NT2/D1 (cell line): ENCODE measurements around the gene MOGAT3.

ENCODE experiments used
- DNase-seq: peaks from one replicate; pipeline ENCODE4 v3.0.0-alpha.2; 2011; ENCODE audit warnings: low read depth, low spot score
- H3K27me3 ChIP-seq: 2 replicates; pipeline ENCODE4 v1.6.0; 2011; ENCODE audit warnings: mild to moderate bottlenecking; ENCODE audit not compliant: insufficient read length, insufficient read depth
- H3K36me3 ChIP-seq: 2 replicates; pipeline ENCODE4 v1.6.1; 2011; ENCODE audit warnings: mild to moderate bottlenecking, low read length, mixed read lengths; ENCODE audit not compliant: insufficient read depth, insufficient read length
- H3K4me1 ChIP-seq: 2 replicates; pipeline ENCODE4 v1.5.1; 2011; ENCODE audit not compliant: insufficient read depth, insufficient read length
- H3K4me3 ChIP-seq: 2 replicates; pipeline ENCODE4 v1.5.1; 2011; ENCODE audit warnings: low read depth; ENCODE audit not compliant: insufficient read length
- H3K9ac ChIP-seq: 2 replicates; pipeline ENCODE4 v1.6.0; 2011; ENCODE audit warnings: low read depth; ENCODE audit not compliant: insufficient read length
- H3K9me3 ChIP-seq: 2 replicates; pipeline ENCODE4 v1.5.1; 2011; ENCODE audit warnings: mild to moderate bottlenecking, low read length; ENCODE audit not compliant: insufficient read depth
- SUZ12 ChIP-seq: IDR thresholded peaks from 2 replicates; pipeline ENCODE4 v1.6.1; 2011; ENCODE audit not compliant: insufficient read length, insufficient read depth; ENCODE audit errors: extremely low read depth
- YY1 ChIP-seq: IDR thresholded peaks from 2 replicates; pipeline ENCODE4 v1.6.1; 2011; ENCODE audit not compliant: insufficient read length, insufficient read depth
- ZNF274 ChIP-seq: IDR thresholded peaks from 2 replicates; pipeline ENCODE4 v1.6.1; 2011; ENCODE audit warnings: mild to moderate bottlenecking, low read depth, low read length

Gene MOGAT3

DNA sequence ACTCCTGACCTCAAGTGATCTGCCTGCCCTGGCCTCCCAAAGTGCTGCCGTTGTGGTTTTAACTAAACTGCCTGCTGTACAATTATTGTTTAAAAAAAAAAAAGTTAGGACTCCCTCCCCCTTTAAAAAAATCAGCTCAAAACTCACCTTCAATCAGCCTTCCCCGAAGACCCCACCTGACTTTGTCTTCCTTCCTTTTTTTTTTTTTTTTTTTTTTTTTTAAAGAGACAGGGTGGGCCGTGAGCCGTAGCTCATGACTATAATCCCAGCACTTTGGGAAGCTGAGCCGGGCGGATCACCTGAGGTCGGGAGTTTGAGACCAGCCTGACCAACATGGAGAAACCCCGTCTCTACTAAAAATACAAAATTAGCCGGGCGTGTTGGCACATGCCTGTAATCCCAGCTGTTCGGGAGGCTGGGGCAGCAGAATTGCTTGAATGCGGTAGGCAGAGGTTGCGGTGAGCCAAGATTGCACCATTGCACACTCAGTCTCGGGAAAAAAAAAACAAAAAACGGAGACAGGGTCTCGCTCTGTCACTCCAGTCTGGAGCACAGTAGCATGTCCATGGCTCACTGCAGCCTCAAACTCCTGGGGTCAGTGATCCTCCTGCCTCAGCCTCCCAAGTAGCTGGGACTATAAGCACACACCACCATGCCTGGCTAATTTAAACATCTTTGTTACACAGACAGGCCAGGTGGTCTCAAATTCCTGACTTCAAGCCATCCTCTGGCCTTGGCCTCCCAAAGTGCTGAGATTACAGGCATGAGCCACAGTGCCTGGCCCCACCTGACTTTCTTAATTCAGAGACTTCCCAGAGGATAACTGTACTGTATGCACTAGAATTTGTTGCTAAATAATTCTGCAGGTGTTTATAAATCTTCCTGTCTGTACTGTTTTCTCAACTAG is 40.9 kb upstream of the MOGAT3 start:
- TF ChIP-seq SUZ12 = no peak
- TF ChIP-seq ZNF274 = no peak
- TF ChIP-seq YY1 = no peak
- H3K4me3 ChIP-seq = no peak overlapping the region
- no peaks in the 10 kb centered on the region for H3K27me3 ChIP-seq
- H3K4me1 ChIP-seq = peaks cover 13% of the 10 kb centered on the region
- no peak overlapping the region for H3K9ac ChIP-seq
- no peak for DNase-seq
- peaks cover 45% of the 10 kb centered on the region for H3K36me3 ChIP-seq
- H3K9me3 ChIP-seq = no peaks in the 10 kb centered on the region

DNA sequence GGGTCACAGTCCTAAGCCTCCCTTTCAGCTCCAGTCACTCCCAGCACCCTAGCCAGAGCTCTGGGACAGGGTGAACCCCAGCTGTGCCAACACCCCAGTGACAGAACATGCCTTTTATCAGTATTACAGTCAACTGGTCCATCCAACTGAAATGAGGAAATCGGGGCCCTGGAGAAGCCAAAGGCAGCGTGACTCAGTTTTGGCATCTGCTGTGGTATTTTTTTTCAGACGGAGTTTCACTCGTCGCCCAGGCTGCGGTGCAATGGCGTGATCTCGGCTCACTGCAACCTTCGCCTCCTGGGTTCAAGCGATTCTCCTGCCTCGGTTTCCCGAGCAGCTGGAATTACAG is 40.2 kb upstream of the MOGAT3 start:
- no peak for TF ChIP-seq SUZ12
- no peak for TF ChIP-seq ZNF274
- TF ChIP-seq YY1 = no peak
- H3K4me1 ChIP-seq = peaks cover 13% of the 10 kb centered on the region
- H3K27me3 ChIP-seq = no peaks in the 10 kb centered on the region
- DNase-seq = no peak
- no peaks in the 10 kb centered on the region for H3K9me3 ChIP-seq
- no peak overlapping the region for H3K4me3 ChIP-seq
- H3K9ac ChIP-seq = no peak overlapping the region
- peaks cover 43% of the 10 kb centered on the region for H3K36me3 ChIP-seq

DNA sequence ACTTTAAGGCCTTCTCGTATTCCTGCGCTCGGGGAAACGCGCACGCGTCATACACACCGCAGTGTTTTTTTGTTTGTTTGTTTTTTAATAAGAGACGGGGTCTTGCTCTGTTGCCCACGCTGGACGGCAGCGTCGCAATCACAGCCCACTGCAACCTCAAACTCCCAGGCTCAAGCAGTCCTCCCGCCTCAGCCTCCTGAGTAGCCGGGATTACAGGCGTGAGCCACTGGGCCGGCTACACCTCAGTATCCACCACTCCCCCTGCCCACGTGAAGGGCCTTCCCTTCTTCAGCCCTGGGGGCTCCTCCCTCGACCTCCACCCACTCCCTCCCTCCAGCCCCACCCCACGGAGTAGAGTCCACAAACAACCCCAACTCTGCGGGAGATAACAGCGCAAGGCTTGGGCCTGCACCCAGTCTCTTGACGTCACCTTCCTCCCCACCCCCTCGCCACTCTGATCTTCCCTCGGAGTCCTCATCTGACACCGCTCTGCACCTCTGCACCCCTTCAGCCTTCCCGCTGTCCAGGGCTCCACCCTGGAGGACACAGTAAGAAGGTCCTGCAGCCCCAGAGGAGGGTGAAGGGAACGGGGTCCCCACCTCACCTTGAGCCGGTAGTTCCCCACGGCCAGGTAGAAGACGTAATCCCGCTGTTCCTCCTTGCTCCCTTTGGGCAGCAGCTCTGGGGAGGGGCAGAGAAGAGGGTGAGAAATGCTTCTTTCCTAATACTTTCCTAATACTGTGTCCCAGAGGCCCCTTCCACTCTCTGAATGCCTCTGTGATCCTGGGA is 39.6 kb upstream of the MOGAT3 start:
- no peak overlapping the region for H3K4me3 ChIP-seq
- no peaks in the 10 kb centered on the region for H3K27me3 ChIP-seq
- H3K36me3 ChIP-seq = peaks cover 42% of the 10 kb centered on the region
- H3K9ac ChIP-seq = peak overlapping the region; percentile 42
- H3K9me3 ChIP-seq = no peaks in the 10 kb centered on the region
- TF ChIP-seq SUZ12 = no peak
- no peak for TF ChIP-seq YY1
- no peak for TF ChIP-seq ZNF274
- no peak for DNase-seq
- peaks cover 10% of the 10 kb centered on the region for H3K4me1 ChIP-seq

DNA sequence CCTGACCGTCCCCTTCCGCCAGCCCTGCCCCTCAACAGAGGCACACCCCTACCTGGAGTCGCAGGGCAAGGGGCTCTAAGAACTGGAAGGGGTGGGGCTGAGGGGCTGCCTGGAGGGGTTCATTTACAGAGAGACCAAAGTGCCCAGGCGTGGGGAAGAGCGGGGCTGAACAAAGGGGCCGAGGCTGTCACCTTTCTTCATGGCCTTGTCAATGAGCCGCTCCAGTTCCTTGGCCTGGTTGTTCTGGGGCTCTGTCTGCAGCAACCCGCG is 39.0 kb upstream of the MOGAT3 start:
- no peak for TF ChIP-seq SUZ12
- no peak for TF ChIP-seq ZNF274
- TF ChIP-seq YY1 = no peak
- Histone ChIP-seq H3K4me1 (peaks cover 10% of the 10 kb centered on the region), H3K27me3 (no peaks in the 10 kb centered on the region), H3K4me3 (no peak overlapping the region), H3K9me3 (no peaks in the 10 kb centered on the region), H3K9ac (peak overlapping the region; percentile 56), H3K36me3 (peaks cover 44% of the 10 kb centered on the region)
- DNase-seq = no peak

DNA sequence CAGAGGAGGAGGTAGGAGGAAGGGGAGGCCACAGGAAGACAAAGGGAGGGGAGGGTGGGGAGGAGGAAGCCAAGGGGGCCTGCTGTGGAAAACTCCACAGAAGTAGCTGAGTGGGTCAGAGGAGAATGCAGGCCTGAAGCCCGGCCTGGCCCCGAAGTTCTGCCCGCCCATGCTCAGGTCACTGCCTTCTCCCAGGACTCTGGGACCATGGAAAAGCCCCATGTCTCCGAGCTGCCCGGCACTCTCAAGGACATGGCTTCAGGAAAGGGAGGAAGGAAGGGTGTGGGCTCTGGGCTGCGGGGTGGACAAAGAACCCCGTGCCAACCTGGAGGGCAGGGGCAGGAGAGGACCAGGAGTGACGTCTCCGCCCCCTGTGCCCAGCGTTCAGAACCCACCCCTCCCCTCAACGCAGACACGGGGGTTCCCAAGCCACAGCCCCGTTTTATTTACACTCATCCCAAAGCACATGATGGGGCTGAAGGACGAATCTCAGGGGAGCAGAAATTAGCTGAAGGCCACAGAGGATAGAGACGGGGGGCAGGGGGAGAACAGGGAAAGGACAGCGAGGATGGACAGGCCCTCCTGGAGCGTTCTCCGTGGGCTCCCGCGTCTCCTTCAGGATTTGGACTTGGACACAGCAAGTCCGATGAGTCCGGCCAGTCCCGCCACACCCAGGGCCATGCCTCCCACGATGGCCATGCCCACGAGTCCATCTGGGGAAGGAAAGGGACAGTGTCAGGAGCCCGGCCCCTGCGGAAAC is 38.5 kb upstream of the MOGAT3 start:
- H3K9ac ChIP-seq = peak overlapping the region; percentile 56
- no peaks in the 10 kb centered on the region for H3K27me3 ChIP-seq
- peaks cover 45% of the 10 kb centered on the region for H3K36me3 ChIP-seq
- H3K9me3 ChIP-seq = no peaks in the 10 kb centered on the region
- no peak overlapping the region for H3K4me3 ChIP-seq
- peaks cover 10% of the 10 kb centered on the region for H3K4me1 ChIP-seq
- TF ChIP-seq ZNF274 (no peak), YY1 (no peak), SUZ12 (no peak)
- DNase-seq = no peak

DNA sequence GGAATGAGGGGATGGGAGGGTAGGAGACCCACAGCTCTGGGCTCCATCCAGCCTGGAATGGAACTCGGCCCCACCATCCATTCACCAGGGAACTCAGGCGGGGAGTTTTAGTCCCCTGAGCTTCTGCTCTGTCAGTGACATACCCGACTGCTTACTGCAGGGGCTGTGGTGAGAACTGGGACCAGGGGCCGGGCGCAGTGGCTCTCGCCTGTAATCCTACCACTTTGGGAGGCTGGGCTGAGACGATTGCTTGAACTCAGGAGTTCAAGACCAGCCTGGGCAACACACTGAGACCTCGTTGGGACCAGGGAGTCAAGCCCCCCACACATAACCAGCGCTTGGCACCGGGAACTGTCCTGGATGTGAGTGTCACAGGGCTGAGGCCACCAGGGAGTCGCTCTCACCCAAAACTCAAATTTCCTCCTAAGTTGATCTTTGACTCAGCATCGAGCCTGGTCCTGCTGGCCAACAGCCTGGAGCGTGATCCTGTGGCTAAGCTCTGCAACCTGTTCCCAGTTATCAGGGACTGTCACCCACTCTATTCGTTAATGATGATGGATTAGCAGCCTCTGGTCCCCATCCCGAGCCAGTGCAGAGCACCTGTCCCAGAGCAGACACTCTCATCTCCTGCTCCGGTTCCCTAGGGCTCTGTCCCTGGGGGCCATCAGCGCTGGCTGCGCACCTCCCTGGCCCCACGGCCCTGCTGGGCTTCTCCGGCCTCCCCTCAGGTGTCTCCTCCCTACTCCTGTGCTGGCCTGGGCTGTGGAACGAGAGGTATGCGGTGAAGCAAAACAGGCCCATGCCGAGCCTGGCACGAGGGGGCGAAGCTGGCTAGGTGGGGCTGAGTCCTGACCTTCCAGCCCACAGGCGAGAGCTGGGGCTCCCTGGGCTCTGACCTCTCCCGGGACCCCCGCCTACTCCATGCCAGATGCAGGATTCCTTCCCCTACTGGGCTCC is 37.7 kb upstream of the MOGAT3 start:
- Histone ChIP-seq H3K4me1 (peaks cover 10% of the 10 kb centered on the region), H3K4me3 (no peak overlapping the region), H3K36me3 (peaks cover 41% of the 10 kb centered on the region), H3K9me3 (no peaks in the 10 kb centered on the region), H3K9ac (peak overlapping the region; percentile 56), H3K27me3 (no peaks in the 10 kb centered on the region)
- TF ChIP-seq YY1 (no peak), ZNF274 (no peak), SUZ12 (no peak)
- no peak for DNase-seq
